IMR-90 (cell line): ENCODE results near the gene PAK4. TPM values are rescaled to one million over a fixed set of nuclear protein-coding genes. Genes with fewer than 3 reads are reported as not detected.

Source experiments
- ATAC-seq: fragments of 200-7000 bp; cut with Tn5 transposase; 2 replicates; pipeline ENCODE4 v1.9.1; 2020; ENCODE audit warnings: low read depth, mild to moderate bottlenecking, moderate library complexity
- BruUV-seq: library from RNA; stranded (reverse); fragments of 400-500 nt; replicated peaks from 2 replicates; lab custom pipeline; 2021; lab: Mats Ljungman, UMichigan
- CTCF ChIA-PET: fragments of 300-600 bp; formaldehyde crosslinking; extraction: SDS; loops from one replicate; lab custom pipeline; 2021; ENCODE audit warnings: antibody characterized with exemption; lab: Yijun Ruan, JAX
- POLR2A ChIA-PET: fragments of 300-600 bp; sonication (Branson Sonifier 250); formaldehyde crosslinking; loops from one replicate; lab custom pipeline; 2022; ENCODE audit warnings: antibody characterized with exemption; ENCODE audit not compliant: unreplicated experiment; lab: Charles Lee
- DNase-seq: peaks from one replicate; pipeline ENCODE4 v3.0.0; 2013
- H2AFZ ChIP-seq: replicated peaks from 2 replicates; pipeline ENCODE3; 2013; ENCODE audit warnings: low read length, mild to moderate bottlenecking; ENCODE audit not compliant: poor library complexity
- H2AK5ac ChIP-seq: 2 replicates; pipeline ENCODE4 v1.6.1; 2013; ENCODE audit warnings: low read depth, low read length, inconsistent platforms
- H2AK9ac ChIP-seq: replicated peaks from 2 replicates; pipeline ENCODE3; 2013; ENCODE audit warnings: mild to moderate bottlenecking, low read depth, low read length, moderate library complexity; ENCODE audit not compliant: poor library complexity
- H2BK120ac ChIP-seq: 2 replicates; pipeline ENCODE4 v1.6.1; 2013; ENCODE audit warnings: low read depth, low read length, inconsistent platforms
- H2BK15ac ChIP-seq: 3 replicates; pipeline ENCODE4 v1.6.1; 2013; ENCODE audit warnings: low read depth, low read length, inconsistent platforms
- H2BK20ac ChIP-seq: 2 replicates; pipeline ENCODE4 v1.6.1; 2013; ENCODE audit warnings: low read depth, mild to moderate bottlenecking, inconsistent platforms, low read length, moderate library complexity
- H2BK5ac ChIP-seq: 2 replicates; pipeline ENCODE4 v1.6.1; 2013; ENCODE audit warnings: mild to moderate bottlenecking, low read depth, low read length, inconsistent platforms; ENCODE audit not compliant: poor library complexity, severe bottlenecking
- H3K14ac ChIP-seq: replicated peaks from 2 replicates; pipeline ENCODE4 v1.6.1; 2013; ENCODE audit warnings: low read depth, low read length, inconsistent platforms
- H3K18ac ChIP-seq: 2 replicates; pipeline ENCODE4 v1.6.1; 2013; ENCODE audit warnings: low read depth, low read length, control low read depth
- H3K23ac ChIP-seq: 2 replicates; pipeline ENCODE4 v1.6.1; 2013; ENCODE audit warnings: low read depth, low read length, inconsistent platforms
- H3K27ac ChIP-seq: 2 replicates; pipeline ENCODE4 v1.5.1; 2013; ENCODE audit warnings: mild to moderate bottlenecking, control low read depth, low read length; ENCODE audit not compliant: insufficient read depth
- H3K27me3 ChIP-seq: 2 replicates; pipeline ENCODE4 v1.6.1; 2013; ENCODE audit warnings: low read length; ENCODE audit not compliant: control insufficient read depth, insufficient read depth
- H3K36me3 ChIP-seq: 2 replicates; pipeline ENCODE4 v1.6.1; 2013; ENCODE audit warnings: low read length, mixed read lengths; ENCODE audit not compliant: control insufficient read depth, insufficient read depth
- H3K4ac ChIP-seq: 2 replicates; pipeline ENCODE4 v1.6.1; 2013; ENCODE audit warnings: low read depth, low read length, inconsistent platforms
- H3K4me1 ChIP-seq: 2 replicates; pipeline ENCODE4 v1.6.1; 2013; ENCODE audit warnings: low read length, mixed read lengths; ENCODE audit not compliant: control insufficient read depth, insufficient read depth
- H3K4me2 ChIP-seq: 2 replicates; pipeline ENCODE4 v1.6.1; 2013; ENCODE audit warnings: low read depth, mild to moderate bottlenecking, control low read depth, low read length, moderate library complexity
- H3K4me3 ChIP-seq: 2 replicates; pipeline ENCODE4 v1.5.1; 2013; ENCODE audit warnings: low read depth, mild to moderate bottlenecking, control low read depth, low read length, moderate library complexity; ENCODE audit not compliant: insufficient read depth
- H3K56ac ChIP-seq: 2 replicates; pipeline ENCODE4 v1.6.1; 2013; ENCODE audit warnings: low read length, inconsistent platforms; ENCODE audit not compliant: insufficient read depth; ENCODE audit errors: extremely low read depth
- H3K79me1 ChIP-seq, 2 experiments: 2 replicates each; pipeline ENCODE4 v1.6.1; 2013; ENCODE audit warnings: low read length in 2 of 2, inconsistent platforms in 1 of 2, low read depth in 1 of 2
- H3K9ac ChIP-seq: 2 replicates; pipeline ENCODE4 v1.6.1; 2013; ENCODE audit warnings: low read depth, low read length, control low read depth
- H3K9me1 ChIP-seq: 2 replicates; pipeline ENCODE4 v1.6.1; 2013; ENCODE audit warnings: low read length, inconsistent platforms; ENCODE audit not compliant: insufficient read depth
- H3K9me3 ChIP-seq: 2 replicates; pipeline ENCODE4 v1.6.1; 2013; ENCODE audit warnings: low read length; ENCODE audit not compliant: control insufficient read depth, insufficient read depth
- H4K20me1 ChIP-seq: 2 replicates; pipeline ENCODE4 v1.6.1; 2013; ENCODE audit warnings: low read length, inconsistent platforms; ENCODE audit not compliant: insufficient read depth
- H4K5ac ChIP-seq: 2 replicates; pipeline ENCODE4 v1.6.1; 2013; ENCODE audit warnings: mild to moderate bottlenecking, low read depth, low read length, control low read depth
- H4K8ac ChIP-seq, 2 experiments: 2 replicates each; pipeline ENCODE4 v1.6.1; 2013; ENCODE audit warnings: low read depth in 2 of 2, low read length in 2 of 2, control low read depth in 1 of 2, inconsistent platforms in 1 of 2
- H4K91ac ChIP-seq: 2 replicates; pipeline ENCODE4 v1.6.1; 2013; ENCODE audit warnings: low read depth, low read length, inconsistent platforms; ENCODE audit not compliant: insufficient read depth
- BHLHE40 ChIP-seq: fragments of 150-350 bp; IDR thresholded peaks from 2 replicates; pipeline ENCODE4 v1.6.1; 2016; ENCODE audit warnings: mild to moderate bottlenecking, low read depth, low read length
- CEBPB ChIP-seq: IDR thresholded peaks from 2 replicates; pipeline ENCODE4 v1.6.1; 2012; ENCODE audit warnings: low read depth, low read length, improper control_type of control experiment
- CHD1 ChIP-seq: IDR thresholded peaks from 2 replicates; pipeline ENCODE4 v1.6.1; 2012; ENCODE audit warnings: low read depth, low read length, improper control_type of control experiment
- CTCF ChIP-seq: conservative IDR thresholded peaks from 2 replicates; pipeline ENCODE4 v1.5.1; 2012; ENCODE audit warnings: mild to moderate bottlenecking, low read depth, low read length, improper control_type of control experiment
- ELK1 ChIP-seq: fragments of 150-350 bp; IDR thresholded peaks from 2 replicates; pipeline ENCODE4 v1.6.1; 2016; ENCODE audit warnings: low read depth, mild to moderate bottlenecking, low read length, moderate library complexity, borderline replicate concordance
- FOS ChIP-seq: fragments of 150-350 bp; IDR thresholded peaks from 2 replicates; pipeline ENCODE4 v1.6.1; 2016; ENCODE audit warnings: low read depth, low read length
- MAFK ChIP-seq: IDR thresholded peaks from 2 replicates; pipeline ENCODE4 v1.6.1; 2012; ENCODE audit warnings: low read depth, low read length, improper control_type of control experiment
- MAZ ChIP-seq: IDR thresholded peaks from 2 replicates; pipeline ENCODE4 v1.6.1; 2012; ENCODE audit warnings: low read depth, mild to moderate bottlenecking, low read length, improper control_type of control experiment, moderate library complexity, borderline replicate concordance
- MXI1 ChIP-seq: IDR thresholded peaks from 2 replicates; pipeline ENCODE4 v1.6.1; 2012; ENCODE audit warnings: low read depth, mild to moderate bottlenecking, low read length, moderate library complexity, borderline replicate concordance
- NFE2L2 ChIP-seq: fragments of 150-350 bp; IDR thresholded peaks from 2 replicates; pipeline ENCODE4 v1.6.1; 2016; ENCODE audit warnings: low read depth, mild to moderate bottlenecking, low read length
- POLR2A ChIP-seq: IDR thresholded peaks from 2 replicates; pipeline ENCODE4 v1.6.1; 2012; ENCODE audit warnings: mild to moderate bottlenecking, low read depth, low read length
- RAD21 ChIP-seq: IDR thresholded peaks from 2 replicates; pipeline ENCODE4 v1.6.1; 2012; ENCODE audit warnings: low read length, improper control_type of control experiment
- RFX5 ChIP-seq: IDR thresholded peaks from 2 replicates; pipeline ENCODE4 v1.8.0; 2012; ENCODE audit warnings: low read depth, mild to moderate bottlenecking, low read length, moderate library complexity
- SMC3 ChIP-seq: fragments of 150-350 bp; IDR thresholded peaks from 2 replicates; pipeline ENCODE4 v1.6.1; 2016; ENCODE audit warnings: low read depth, mild to moderate bottlenecking, antibody characterized with exemption, low read length, moderate library complexity
- USF2 ChIP-seq: fragments of 150-350 bp; IDR thresholded peaks from 2 replicates; pipeline ENCODE4 v1.6.1; 2017; ENCODE audit warnings: mild to moderate bottlenecking, antibody characterized with exemption, low read length, low read depth
- WGBS, 2 experiments: methylation state at CpG; one replicate each; pipeline versions ENCODE4 v1.1.5 to v1.1.7; 2013; ENCODE audit warnings: missing lambda C conversion rate in 2 of 2; ENCODE audit not compliant: insufficient read length in 1 of 2; ENCODE audit errors: extremely low coverage in 2 of 2; 5-methylcytosine and 5-hydroxymethylcytosine counted together
- dilution Hi-C: fragments of 300-500 bp; cut with HindIII; formaldehyde crosslinking; loops from one replicate; pipeline ENCODE4 v1.14.3; 2018; ENCODE audit warnings: low sequenced_read_pairs; ENCODE audit not compliant: unreplicated experiment
- in situ Hi-C: fragments of 300-500 bp; cut with MboI; formaldehyde crosslinking; loops from 3 replicates; pipeline ENCODE4 v1.14.3; 2019; ENCODE audit warnings: low sequenced_read_pairs, inconsistent platforms, mixed read lengths
- intact Hi-C: fragments of 100-400 bp; cut with micrococcal nuclease; formaldehyde crosslinking; loops from 2 replicates; pipeline ENCODE4 v1.10.0; 2022
- polyA plus RNA-seq, 3 experiments: library from polyadenylated mRNA; depleted of rRNA; stranded (reverse); fragments of >200 nt; gene quantifications; 2 replicates each; pipeline ENCODE4 v1.2.3, GENCODE V29; 2012; ENCODE audit warnings: low replicate concordance in 1 of 3
- total RNA-seq: library from RNA; depleted of rRNA; stranded (reverse); fragments of >200 nt; gene quantifications from 2 replicates; pipeline ENCODE4 v1.2.3, GENCODE V29; 2012

The PAK4 gene
- total and polyA plus RNA-seq, 2 of the 4 experiments (the other 2 are of a cell fraction), result 2.0 to 27.2 TPM

- no peak overlapping the region for H4K91ac ChIP-seq
- no peak overlapping the region for H3K18ac ChIP-seq
- TF ChIP-seq SMC3, result no peak
- no peak for TF ChIP-seq MAZ
- no peak for TF ChIP-seq RAD21
- no peak for TF ChIP-seq MAFK
- no peak for TF ChIP-seq MXI1
- no peak for TF ChIP-seq CTCF
- TF ChIP-seq CEBPB, result no peak
- no peak for TF ChIP-seq POLR2A
- no peak for TF ChIP-seq NFE2L2
- no peak for TF ChIP-seq BHLHE40
- TF ChIP-seq USF2, result no peak
- no peak for TF ChIP-seq RFX5
- TF ChIP-seq ELK1, result no peak
- no peak for TF ChIP-seq CHD1
- TF ChIP-seq FOS, result no peak
- no peak overlapping the region for H3K9ac ChIP-seq
- no peak for ATAC-seq
- no peak overlapping the region for H3K4me3 ChIP-seq
- no peak overlapping the region for H2AFZ ChIP-seq
- no peak overlapping the region for H4K5ac ChIP-seq
- H3K23ac ChIP-seq, result 0 out of 2 replicates have a peak overlapping the region, but pooled peaks have one; percentile 5
- no peaks in the 10 kb centered on the region for H3K27me3 ChIP-seq
- CTCF ChIA-PET, result no interaction called here
- H3K27ac ChIP-seq, result no peak overlapping the region
- POLR2A ChIA-PET, result no interaction called here
- peaks cover 26% of the 10 kb centered on the region for H3K4me1 ChIP-seq
- DNase-seq, result no peak
- dilution Hi-C loops, result no loop called here
- H4K20me1 ChIP-seq, result peaks cover 55% of the 10 kb centered on the region
- H3K4ac ChIP-seq, result no peak overlapping the region; the same call in 1 of the 2 replicates
- peaks cover 30% of the 10 kb centered on the region for H3K9me1 ChIP-seq
- peaks cover 41 to 87% of the 10 kb centered on the region in 2 experiments for H3K79me1 ChIP-seq
- no peak overlapping the region for H2BK20ac ChIP-seq
- H3K9me3 ChIP-seq, result no peaks in the 10 kb centered on the region
- H4K8ac ChIP-seq, result no peak overlapping the region
- H3K14ac ChIP-seq, result peak overlapping the region; percentile 24; the same call in 1 of the 2 replicates
- no peak overlapping the region for H2BK15ac ChIP-seq
- WGBS, 2 experiments, result 100% methylated on average over 3 of the region's 15 CpGs; no CpG with 5 or more reads in 1 of the 2 experiments
- no peak overlapping the region; the same call in 1 of the 2 replicates for H2AK5ac ChIP-seq
- H3K56ac ChIP-seq, result no peak overlapping the region
- no peak overlapping the region for H2BK5ac ChIP-seq
- in situ Hi-C loops, result no loop called here
- no peaks in the 10 kb centered on the region for H3K36me3 ChIP-seq
- H2AK9ac ChIP-seq, result no peak overlapping the region
- H3K4me2 ChIP-seq, result 0 out of 2 replicates have a peak overlapping the region, but pooled peaks have one; percentile 6
- intact Hi-C loops, result no loop called here
- no peak overlapping the region for H2BK120ac ChIP-seq
- no TSS peak for BruUV-seq
Observed at GRCh38 chr19:39157997-39158389, 32.4 kb downstream of the PAK4 start.
